ENCODE data around the gene FBXO39.

DNA sequence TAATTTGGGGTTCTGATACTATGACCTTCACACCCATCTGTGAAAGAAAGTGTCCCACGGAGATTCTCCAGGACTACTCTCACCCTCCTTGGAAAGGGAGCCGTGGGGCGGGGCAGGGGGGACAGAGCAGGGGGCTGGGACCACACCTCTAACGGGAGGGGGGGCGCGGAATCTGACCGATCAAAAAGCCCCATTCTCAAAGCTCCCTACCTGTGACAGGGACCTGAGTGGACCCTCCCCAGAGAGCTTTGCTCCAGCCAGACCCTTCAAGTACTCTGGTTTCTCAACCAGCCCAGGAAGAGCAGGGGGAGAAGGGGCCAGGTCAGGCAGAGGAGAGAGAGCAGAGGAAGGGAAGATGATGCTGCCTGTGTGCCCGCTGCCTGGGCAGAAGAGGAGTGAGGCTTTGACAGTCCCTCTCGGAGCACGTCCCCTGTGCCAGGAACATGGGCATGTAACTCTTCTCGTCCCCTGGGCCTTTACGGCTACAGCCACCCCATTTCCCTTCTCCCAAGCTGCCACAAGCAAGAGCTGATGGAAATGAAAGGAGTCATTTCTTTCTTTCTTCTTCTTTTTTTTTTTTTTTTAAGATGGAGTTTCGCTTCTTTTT, 19.5 kb upstream of the FBXO39 start:
- TF ChIP-seq CTCF (IDR thresholded peaks at IDR 0.05), result no peak
- TF ChIP-seq POLR2A (IDR thresholded peaks at IDR 0.05), result no peak

All from tibial nerve (tissue), 3 donors.